GM04504 (cell line): ENCODE data around the gene SLC12A8.
A peak's percentile ranks its signal among the peaks of the same experiment; 100 is the strongest.
"Not testable (repeated sequence)": the region's sequence is repeated elsewhere in the genome, so short reads cannot be mapped to it uniquely, and the experiment has no call there.

Experiments used
- DNase-seq: peaks from one replicate; pipeline ENCODE4 v3.0.0-alpha.2; 2012; ENCODE audit warnings: low read depth

SLC12A8 gene

GRCh38 chr3:125112981-125113380 is 99.6 kb downstream of the SLC12A8 start:
- DNase-seq: no peak

DNA sequence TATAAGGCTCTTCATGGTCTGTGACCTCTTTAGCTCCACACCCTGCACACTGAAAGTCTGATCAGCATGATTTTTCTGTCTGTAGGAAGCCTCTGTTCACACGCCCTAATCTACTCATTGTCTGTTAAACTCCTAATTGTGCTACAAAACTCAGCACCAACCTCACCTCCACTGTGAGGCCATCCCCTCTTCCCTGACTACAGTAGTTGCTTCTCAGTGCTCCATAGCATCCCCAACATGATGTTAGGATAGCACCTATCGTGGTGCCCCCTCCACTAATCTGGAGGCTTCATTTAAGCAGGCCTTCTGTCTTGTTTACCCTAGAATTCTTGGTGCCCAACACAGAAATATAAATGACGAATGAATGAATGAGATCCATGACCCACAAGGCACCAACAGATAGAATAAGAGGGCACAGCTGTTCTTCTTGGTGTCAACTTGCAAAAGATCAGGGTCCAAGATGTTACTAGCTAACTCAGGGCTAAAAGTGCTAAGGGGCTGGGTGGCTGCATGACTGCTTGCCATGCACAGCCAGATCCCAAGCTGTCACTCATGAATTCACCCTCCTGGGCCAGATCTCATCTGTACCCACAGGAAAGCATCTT is 101.6 kb downstream of the SLC12A8 start:
- DNase-seq: no peak

DNA sequence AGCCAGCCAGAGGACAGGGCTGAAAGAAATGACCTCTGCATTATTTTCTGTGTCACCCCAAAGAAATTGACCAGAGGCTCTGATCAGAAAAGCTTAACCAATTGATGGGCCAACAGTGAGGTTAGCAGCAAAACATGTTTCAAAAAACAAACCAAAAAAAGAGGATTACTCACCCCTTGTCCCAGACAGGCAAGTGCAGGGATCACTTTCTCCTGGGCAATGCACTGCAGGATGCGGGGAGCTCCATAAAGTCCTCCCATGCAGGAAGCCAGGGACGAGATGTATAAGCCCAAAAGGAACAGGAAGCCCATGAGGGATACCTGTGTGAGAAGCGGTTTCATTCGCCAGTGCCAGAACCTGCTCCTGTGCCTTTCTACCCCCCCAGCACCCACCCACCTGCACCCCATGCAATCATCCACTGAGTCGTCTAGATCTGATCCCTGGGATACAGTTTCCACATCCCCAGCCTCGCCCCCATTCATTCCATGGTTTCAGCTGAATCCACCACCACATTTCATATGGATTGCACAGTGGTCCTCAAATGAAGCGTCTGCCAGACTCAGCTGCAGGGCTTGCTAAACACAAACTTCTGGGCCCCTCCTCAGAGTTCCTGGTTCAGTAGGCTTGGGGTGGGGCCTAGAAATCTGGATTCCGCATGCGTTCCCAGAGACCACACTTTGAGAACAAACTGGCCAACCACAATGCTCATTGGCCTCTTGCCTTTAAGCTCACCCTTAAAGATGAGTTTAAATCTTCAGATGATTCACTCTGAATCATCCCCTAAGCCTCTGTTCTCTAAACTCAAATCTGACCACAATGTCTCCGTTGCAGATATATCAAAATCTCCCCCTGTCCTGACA is 102.3 kb downstream of the SLC12A8 start:
- DNase-seq: peak; percentile 92

DNA sequence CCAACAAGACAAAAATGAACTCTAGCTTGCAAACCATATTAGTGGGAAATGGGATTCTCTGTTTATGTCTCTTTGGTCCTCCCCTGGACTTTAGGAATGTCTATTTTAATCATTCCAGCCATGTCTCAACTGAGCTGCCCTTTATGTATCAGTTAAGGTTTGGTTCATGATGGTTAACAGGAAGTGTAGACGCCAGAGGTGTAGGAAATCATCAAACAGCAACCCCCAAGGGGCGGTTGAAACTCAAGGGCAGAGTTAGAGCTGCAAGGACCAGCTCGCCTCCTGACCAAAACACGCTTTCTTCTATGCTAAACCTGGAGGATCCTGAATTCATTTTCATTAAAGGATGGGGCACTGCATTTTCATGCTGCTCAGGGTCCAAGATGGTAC is 103.0 kb downstream of the SLC12A8 start:
- DNase-seq: no peak

- no peak for DNase-seq
Measured at GRCh38 chr3:125108833-125109535, 103.6 kb downstream of the SLC12A8 start.

DNA sequence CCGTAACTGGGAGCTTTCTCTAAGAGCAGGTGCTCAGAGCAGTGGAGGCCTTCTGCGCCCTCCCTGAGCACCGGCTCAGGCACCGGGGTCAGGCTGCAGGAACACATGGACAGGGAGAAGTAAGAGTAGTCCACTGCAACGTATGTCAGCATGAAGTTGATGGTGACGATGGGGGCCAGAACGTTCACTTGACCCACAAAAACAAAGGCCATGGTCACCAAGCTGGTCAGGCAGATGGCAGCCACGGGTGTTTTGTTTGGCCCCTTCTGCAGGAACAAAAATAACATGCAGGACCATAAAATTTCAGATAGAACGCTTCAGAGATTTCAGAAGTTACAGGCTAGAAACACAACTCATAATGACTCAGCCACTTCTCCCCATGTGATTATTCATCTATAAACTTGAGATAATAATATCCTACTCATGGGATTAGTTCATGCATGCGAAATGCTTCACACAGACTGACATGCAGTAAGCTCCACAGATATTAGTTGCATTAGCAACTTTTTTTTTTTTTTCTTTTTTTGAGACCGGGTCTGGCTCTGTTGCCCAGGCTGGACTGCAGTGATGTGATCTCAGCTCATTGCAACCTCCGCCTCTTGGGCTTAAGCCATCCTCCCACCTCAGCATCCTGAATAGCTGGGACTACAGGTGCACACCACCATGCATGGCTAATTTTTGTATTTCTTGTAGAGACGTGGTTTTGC is 104.5 kb downstream of the SLC12A8 start:
- peak; percentile 65 for DNase-seq

- no peak for DNase-seq
Measured at GRCh38 chr3:125107363-125107762, 105.2 kb downstream of the SLC12A8 start.

DNA sequence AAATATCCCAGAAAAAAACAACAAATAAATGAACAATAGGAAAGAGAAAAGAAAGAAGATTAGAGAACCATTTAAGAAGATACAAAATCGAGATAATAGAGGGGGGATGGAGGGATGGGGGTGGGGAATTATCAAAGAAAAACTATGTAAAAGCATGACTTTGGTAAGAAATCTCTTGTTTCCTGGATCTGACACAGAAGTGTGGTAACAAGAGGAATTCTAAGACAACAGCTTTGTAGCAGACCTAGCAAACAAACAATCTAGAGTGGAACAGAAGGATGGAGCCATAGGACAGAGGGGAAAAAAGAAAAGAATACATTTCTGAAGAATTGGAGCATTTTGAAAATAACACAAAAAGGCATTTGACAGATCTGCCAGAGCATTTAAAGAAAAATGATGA is 107.4 kb downstream of the SLC12A8 start:
- DNase-seq: no peak

DNA sequence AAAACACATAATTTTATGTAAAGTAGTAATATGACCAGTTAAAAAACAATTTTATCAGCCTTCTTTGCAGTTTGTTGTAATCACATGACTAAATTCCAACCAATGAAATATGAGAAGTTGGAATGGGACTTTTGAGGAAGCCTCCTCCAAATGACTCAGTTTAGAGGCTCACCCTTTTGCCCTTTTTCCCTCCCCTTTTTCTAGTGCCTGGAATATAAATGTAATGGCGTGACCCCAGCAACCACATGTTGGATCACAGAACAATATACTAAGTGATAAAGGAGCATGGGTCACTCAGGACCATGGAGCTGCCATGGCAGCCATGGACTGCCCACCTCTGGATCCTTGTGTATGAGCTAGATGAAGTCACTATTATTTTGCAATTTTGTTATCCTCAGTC is 107.9 kb downstream of the SLC12A8 start:
- no peak for DNase-seq

GRCh38 chr3:125103406-125103805 is 109.1 kb downstream of the SLC12A8 start:
- no peak for DNase-seq

DNA sequence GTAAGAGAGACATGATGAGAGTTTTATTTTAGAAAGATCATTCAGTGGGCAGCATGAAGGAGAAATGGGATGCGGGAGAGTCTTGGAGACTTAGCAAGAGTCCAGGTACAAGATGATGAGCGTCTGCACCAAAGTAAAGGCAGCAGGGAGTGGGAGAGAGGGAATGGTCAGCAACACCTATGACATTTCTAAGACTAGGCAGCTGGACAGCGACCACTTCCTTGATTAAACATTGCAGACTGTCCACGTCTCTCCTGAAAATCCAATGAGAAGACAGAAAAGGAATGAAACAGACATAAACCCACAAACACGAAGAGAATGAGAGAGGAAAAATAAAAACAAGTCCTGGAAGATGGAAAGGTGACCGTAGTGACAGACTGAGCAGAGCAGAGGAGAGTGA is 110.1 kb downstream of the SLC12A8 start:
- DNase-seq: no peak

DNA sequence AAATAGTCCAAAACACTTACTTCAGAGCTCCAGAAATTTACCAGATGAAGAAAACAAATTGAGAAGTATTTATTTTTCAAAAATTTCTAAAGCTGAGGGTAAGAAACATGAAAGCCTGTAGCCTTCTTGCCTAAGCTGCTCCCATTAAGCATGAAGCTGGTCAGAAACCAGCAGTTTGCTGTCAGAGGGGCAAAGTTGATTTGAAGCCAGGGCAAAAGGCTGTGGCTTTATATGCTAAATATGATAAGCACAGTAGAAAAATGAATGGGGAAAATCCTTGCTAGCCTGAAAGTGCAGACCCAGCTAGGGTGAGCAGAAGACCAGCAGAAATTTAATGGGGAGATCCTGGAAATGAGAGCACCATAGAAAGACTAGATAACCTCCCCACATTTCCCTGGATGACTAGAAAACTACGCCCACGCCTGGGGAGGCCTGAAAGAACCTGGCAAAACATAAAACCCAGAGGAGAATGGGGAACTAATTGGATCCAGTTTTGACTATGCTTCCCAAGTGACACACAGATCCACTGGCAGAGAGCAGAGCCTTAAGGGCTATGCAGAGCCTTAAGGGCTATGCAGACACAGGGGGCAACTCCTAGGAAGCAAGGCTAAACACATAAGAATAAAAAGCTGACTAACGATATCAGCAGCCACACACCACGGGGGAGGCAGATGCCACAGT is 113.8 kb downstream of the SLC12A8 start:
- peak; percentile 24 for DNase-seq

- DNase-seq: no peak
Measured at GRCh38 chr3:125090649-125091048, 121.9 kb downstream of the SLC12A8 start.

GRCh38 chr3:125087768-125088391 is 124.7 kb downstream of the SLC12A8 start:
- DNase-seq: peak; percentile 72

DNA sequence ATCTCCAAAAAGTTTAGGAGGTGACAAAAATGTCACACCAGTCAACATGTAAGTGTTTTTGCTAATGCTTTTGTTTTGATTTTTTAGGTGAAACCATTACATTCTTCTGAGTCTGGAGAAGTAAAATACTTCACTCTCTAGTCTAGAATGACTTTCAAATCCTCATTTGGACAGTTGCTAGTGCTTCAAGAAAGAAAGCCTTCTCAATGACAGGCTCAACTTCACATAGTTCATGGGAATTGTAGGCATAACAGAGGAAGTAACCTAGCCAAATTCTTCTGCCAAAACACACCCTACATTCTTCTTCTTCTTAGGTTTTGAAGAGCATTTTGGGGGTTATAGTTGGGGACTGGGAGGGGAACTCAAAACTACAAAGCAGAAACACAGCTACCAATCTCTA is 127.4 kb downstream of the SLC12A8 start:
- DNase-seq: no peak

DNA sequence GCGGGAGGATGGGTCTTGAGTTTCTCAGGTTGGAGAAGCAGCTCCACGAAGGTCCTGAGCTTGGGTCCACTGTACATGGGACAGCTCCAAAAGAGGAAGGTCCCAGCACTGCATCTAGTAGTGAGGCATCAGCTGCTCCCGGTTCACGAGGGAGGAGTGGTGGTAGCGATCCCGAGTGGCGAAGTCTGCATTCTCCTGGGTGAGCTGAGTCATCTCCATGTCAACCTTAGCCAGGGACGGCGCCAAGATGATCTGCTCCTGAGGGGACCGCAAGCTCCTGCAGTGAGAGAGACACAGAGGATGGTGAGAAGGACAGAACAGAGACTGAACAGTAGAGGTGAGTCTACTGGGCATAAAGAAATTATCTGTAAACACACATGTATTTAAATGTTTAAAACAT is 128.8 kb downstream of the SLC12A8 start:
- DNase-seq: no peak

GRCh38 chr3:125082339-125082738 is 130.2 kb downstream of the SLC12A8 start:
- DNase-seq: not testable (repeated sequence)

GRCh38 chr3:125080077-125080476 is 132.5 kb downstream of the SLC12A8 start:
- no peak for DNase-seq

DNA sequence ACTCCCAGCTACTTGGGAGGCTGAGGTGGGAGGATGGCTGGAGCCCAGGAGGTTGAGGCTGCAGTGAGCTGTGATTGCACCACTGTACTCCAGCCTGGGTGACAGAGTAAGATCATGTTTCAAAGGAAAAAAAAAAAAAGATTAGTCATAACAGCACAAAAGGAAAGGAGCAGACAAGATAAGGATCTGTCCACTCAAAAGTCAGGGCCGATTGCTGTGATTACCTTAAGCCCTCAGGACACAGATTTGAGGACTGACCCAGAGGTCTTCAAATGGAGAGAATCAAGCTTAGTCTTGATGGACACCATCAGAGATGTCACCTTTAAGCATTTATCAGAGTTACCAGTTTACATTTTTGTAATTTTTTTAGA is 132.9 kb downstream of the SLC12A8 start:
- no peak for DNase-seq

- DNase-seq: no peak
Measured at GRCh38 chr3:125078951-125079674, 133.4 kb downstream of the SLC12A8 start.

DNA sequence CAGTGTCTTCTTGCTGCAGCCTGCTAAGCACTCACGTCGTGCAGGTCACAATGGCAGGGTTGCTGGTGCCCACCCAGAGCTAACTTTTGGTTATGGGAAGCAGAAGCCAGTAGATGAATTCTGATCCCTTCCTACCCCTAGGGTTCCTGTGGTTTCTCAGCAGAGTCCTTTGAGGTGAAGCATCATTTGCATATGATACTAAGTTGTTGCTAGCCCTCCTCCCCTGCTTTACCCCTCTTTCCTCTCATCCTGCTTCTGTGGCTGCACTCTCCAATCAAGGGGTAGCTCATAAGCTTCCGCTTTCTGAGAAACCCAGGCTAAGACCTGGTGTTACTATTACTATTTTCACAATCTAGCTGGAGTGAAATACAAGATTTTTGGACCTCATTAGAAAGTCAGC is 134.7 kb downstream of the SLC12A8 start:
- no peak for DNase-seq
